ENCODE data around the gene KIAA0930.
"Not testable (repeated sequence)": the region's sequence is repeated elsewhere in the genome, so short reads cannot be mapped to it uniquely, and the experiment has no call there.

Gene KIAA0930

GRCh38 chr22:45240810-45241631 lies at the start of gene KIAA0930:
Gene KIAA0930, minus strand, starts transcription at chr22:45240894. Its CDS starts 191 bp downstream, at chr22:45240703.
- peak; percentile 57 for DNase-seq

GRCh38 chr22:45286854-45287551 lies 46.3 kb upstream of the KIAA0930 start:
- DNase-seq, result no peak

- DNase-seq, result no peak
Measured at GRCh38 chr22:45285263-45286058, 44.8 kb upstream of the KIAA0930 start.

DNA sequence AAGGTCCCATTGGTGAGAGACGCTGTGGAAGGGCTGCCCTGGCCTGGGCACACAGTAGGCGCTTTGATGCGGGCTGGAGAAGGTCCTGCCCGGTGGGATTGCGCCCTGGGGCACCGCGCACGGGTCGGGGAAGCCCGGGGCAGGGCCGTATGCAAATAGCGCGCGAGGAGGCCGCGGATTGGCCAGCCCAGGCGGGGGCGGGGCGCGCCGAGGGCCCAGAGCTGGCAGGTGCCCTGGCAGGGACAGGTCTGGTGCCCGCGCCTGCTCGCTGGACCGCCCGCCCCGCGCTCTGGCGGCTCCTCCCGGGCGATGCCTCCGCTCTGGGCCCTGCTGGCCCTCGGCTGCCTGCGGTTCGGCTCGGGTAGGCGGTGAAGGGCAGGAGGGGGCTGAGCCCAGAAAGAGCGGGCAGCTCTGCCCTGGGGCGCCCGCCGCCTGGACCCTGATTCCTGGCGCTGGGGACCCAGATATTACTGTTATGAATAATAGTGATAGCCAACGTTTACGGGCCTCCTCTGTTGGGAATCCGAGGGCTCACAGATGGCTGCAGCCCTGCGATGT lies 44.1 kb upstream of the KIAA0930 start, which contains the start of gene UPK3A:
TSS of gene UPK3A (plus strand) at position 245 of the 558 bp plus-strand sequence. CDS start at position 310, 65 bp downstream.
- DNase-seq, result no peak

GRCh38 chr22:45281010-45281409 lies 40.3 kb upstream of the KIAA0930 start:
- DNase-seq, result no peak

GRCh38 chr22:45280587-45280980 lies 39.9 kb upstream of the KIAA0930 start:
- DNase-seq, result no peak

DNA sequence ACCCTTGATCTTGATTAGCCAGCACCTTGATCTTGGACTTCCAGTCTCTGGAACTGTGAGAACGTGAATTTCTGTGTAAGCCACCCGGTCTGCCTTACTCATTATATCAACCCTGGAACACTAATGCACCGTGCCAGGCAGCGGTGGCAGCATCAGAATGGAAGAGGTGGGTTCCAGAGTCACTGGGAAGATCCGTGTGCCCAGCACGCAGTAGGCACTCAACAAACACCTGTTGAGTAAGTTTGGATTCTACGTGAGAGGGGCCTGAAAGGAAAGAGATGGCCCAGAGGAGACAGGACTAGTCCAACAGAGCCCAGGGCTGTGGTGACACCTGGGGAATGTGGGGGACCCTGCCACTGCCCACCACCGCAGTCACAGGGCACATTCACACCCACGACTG lies 37.4 kb upstream of the KIAA0930 start:
- no peak for DNase-seq

DNA sequence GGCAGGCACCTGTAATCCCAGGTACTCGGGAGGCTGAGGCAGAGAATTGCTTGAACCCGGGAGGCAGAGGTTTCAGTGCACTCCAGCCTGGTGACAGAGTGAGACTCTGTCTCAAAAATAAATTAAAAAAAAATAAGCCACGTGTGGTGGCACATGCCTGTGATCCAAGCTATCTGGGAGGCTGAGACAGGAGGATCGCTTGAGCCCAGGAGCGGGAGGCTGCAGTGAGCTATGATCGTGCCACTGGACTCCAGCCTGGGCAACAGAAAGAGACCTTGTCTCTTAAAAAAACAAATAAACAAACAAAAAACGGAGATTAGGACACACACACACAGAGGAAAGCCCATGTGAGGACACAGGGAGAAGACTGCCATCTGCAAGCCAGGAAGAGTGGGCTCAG lies 37.0 kb upstream of the KIAA0930 start:
- not testable (repeated sequence) for DNase-seq

DNA sequence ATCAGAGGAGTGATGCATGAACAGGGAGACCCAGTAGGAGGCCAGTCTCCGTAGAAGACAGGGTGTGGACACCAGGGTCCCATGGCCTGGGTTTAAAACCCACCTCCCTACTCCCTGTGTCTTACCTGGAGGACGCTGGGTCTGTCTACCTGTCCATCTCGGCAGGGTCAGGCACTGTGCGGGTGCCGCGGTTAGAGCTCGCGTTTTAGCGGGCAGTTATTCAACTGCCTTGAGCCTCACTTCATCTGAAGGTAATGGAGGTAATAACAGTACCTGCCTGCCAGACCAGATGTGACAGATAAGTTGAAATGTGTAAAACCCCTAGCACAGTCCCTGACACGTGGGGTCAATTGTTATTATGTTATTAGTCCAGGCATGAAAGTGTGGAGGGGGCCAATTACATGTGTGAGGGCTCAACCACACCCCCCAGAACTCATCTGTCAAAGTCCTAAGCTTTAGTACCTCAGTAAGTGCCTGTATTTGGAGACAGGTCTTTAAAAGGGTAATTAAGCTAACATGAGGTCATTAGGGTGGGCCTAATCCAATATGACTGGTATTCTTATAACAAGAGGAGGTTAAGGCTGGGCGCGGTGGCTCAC lies 35.9 kb upstream of the KIAA0930 start:
- no peak for DNase-seq

GRCh38 chr22:45273452-45274075 lies 32.9 kb upstream of the KIAA0930 start:
- no peak for DNase-seq

DNA sequence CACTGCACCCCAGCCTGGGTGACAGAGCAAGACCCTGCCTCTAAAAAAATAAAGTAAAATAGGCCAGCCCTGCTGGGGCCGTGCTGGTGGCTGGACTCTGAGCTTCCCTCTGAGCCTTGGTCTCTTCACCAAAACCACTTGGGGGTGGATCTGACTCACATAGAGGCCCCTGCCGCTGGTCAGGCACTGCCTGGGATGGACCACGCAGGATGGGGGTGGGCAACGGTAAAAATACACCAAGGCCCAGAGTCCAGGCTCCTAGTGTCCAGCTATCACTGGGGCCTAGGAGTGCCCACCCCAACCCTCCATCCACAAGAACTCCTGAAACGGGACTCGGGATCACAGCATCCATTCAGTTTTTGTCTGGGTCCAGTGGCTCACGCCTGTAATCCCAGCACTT lies 31.8 kb upstream of the KIAA0930 start:
- DNase-seq, result no peak

DNA sequence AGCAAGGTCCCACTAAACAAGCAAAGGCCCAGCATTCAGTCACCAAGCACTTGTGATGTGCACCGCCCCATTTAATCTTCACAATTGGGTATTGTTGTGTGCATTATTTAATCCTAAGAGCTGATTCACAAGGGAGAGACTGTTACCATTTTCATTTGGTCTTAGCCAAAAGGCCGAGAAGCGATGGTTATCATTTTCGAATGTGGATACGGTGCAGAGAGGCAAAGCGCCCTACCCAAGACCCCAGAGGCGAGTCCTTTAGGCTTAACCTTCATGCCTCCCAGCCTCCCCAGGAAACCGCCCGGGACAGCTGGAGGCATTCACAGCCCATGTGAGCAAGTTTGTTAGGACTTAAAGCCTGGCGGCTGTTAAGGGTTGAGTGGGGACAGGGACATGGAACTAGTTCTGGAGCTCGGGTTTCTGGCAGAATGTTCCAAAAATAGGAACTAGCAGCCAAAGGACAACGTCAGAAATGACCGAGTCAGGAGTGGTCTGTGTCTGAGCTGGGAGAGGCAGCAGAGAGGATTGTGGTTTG lies 31.0 kb upstream of the KIAA0930 start:
- DNase-seq, result no peak

GRCh38 chr22:45270095-45271020 lies 29.7 kb upstream of the KIAA0930 start:
- no peak for DNase-seq

DNA sequence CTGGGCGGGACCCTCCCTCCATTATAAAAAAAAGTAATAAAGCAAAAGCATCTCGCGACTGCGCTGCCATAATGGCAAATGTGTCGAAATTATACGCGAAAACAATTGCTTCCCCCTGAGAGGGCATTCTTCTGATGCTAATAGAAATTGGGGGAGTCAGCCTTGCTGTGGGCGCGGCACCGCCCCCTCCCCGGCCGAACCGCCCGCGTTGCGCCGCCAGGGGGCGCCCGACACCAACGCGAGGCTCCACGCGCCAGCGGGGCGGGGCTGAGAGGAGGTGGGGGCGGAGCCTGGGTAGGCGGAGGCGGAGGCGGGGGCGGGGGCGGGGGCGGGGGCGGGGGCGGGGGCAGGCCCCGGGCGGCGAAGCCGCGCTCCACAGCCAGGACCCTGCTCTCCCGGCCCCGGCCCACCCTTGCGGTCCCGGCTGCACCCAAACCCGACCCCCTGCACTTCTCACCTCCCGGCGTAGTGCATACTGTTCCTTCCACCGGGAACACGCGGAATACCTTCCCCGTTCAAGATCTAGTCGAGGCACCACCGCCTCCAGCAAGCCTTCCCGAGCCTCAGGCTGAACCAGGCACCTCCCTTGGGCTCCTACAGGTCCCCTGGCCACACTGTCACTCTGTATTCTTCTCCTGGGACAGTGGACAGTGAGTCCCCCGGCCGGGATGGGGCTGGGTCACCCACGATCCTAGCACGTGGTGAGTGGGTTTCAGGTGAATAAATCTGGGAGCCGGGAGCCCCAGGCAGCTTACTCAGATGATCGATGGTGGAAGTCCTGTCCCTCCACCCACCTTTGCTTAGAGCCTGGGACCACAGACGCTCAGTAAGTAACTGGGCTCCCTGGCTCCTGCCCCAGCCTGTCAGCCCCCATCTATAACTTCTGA lies 28.5 kb upstream of the KIAA0930 start:
- peak; percentile 52 for DNase-seq

DNA sequence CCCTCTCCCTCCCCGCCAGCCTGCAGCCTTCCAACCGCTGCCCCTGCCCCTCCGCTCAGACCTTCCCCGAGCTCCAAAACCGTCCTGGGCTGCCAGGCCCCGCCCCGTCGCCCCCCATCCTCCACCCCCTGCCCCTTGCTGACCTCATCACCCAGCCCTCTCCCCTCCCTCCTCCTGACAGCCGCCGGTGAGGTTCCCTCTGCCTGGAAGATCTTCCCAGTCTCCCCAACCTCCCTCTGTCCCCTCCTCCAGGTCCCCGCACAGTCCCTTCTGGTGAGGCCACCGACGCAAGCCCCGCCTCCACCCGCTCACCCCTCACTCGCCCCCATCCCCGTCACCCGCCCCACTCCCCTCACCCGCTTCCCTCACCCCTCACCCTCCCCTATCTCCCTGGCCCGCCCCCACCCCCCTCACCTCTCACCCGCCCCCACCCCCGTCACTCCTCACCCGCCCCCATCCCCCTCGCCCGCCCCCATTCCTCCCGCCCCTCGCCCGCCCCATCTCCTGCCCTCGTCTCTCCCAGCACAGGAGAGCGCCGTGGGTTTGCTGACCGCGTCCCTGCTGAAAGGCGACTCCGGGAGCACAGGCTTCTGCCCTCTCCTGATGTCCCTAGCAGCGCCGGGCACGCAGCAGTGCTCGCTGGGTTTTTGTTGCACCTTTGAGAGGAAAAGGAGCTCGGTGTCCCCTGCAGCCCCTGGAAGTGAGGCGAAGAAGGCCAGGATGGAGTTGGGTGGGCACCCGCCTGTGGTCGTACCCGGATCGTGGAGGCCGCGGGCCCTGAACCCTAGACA lies 27.7 kb upstream of the KIAA0930 start:
- no peak for DNase-seq

DNA sequence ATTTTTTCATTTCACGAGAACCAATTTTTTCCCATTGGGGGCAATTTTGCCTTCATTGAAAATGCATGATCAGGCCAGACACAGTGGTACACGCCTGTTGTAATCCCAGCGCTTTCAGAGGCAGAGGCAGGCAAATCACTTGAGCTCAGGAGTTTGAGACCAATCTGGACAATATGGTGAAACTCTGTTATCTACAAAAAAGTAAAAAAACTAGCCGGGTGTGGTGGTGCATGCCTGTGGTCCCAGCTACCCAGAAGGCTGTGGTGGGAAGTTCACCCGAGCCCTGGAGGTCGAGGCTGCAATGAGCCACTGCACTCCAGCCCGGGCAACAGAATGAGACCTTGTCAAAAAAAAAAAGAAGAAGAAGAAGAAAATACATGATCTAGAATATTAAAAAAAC lies 24.8 kb upstream of the KIAA0930 start:
- DNase-seq, result no peak

- DNase-seq, result peak; percentile 83
Measured at GRCh38 chr22:45263463-45264269, 23.0 kb upstream of the KIAA0930 start.

Data from HCEC 1CT (cell line).